Measurements from ENCODE around the gene TBC1D7. TPM values are rescaled to one million over a fixed set of nuclear protein-coding genes. Genes with fewer than 3 reads are reported as not detected.

Gene TBC1D7
- total RNA-seq, 1 experiment from 2014 or later, result 32.1 TPM

- BruUV-seq (replicated peaks), result no TSS peak
- ChIA-PET CTCF (no interaction called here), POLR2A (ENCODE audit: low non-redundant PET) (no interaction called here)
- intact Hi-C loops (cut with micrococcal nuclease; ENCODE audit: unreplicated experiment), result no loop called here
- peaks cover 36% of the 10 kb centered on the region for H3K4me1 ChIP-seq (ENCODE audit: insufficient read depth, low read length, poor library complexity, severe bottlenecking)
- H3K27ac ChIP-seq (ENCODE audit: low read depth, low read length, poor library complexity, severe bottlenecking), result no peak overlapping the region
- no peaks in the 10 kb centered on the region for H3K36me3 ChIP-seq (ENCODE audit: insufficient read depth, low read length, poor library complexity, severe bottlenecking)
- no peak overlapping the region for H3K4me3 ChIP-seq (ENCODE audit: low read depth, low read length, poor library complexity, severe bottlenecking)
- no peak for DNase-seq (ENCODE audit: low spot score)
- no peaks in the 10 kb centered on the region for H3K27me3 ChIP-seq (replicated peaks; ENCODE audit: insufficient read depth, low read depth, low read length, poor library complexity)
- H3K9me3 ChIP-seq (ENCODE audit: low read depth, low read length, poor library complexity, severe bottlenecking), result no peaks in the 10 kb centered on the region
- TF ChIP-seq CTCF (conservative IDR thresholded peaks at IDR 0.05; ENCODE audit: low read depth, low read length), result no peak
- TF ChIP-seq EZH2 (IDR thresholded peaks at IDR 0.05; ENCODE audit: borderline replicate concordance, low read depth, low read length, poor library complexity, severe bottlenecking), result no peak
These were observed 27.4 kb downstream of the TBC1D7 start for GRCh38 chr6:13300643-13301590.

GRCh38 chr6:13299918-13300317 is 28.4 kb downstream of the TBC1D7 start:
- CTCF ChIA-PET, result no interaction called here
- POLR2A ChIA-PET (ENCODE audit: low non-redundant PET), result no interaction called here
- TF ChIP-seq CTCF (conservative IDR thresholded peaks at IDR 0.05; ENCODE audit: low read depth, low read length), result no peak
- TF ChIP-seq EZH2 (IDR thresholded peaks at IDR 0.05; ENCODE audit: borderline replicate concordance, low read depth, low read length, poor library complexity, severe bottlenecking), result no peak
- H3K27me3 ChIP-seq (replicated peaks; ENCODE audit: insufficient read depth, low read depth, low read length, poor library complexity), result no peaks in the 10 kb centered on the region
- no peak for DNase-seq (ENCODE audit: low spot score)
- no peak overlapping the region for H3K27ac ChIP-seq (ENCODE audit: low read depth, low read length, poor library complexity, severe bottlenecking)
- H3K36me3 ChIP-seq (ENCODE audit: insufficient read depth, low read length, poor library complexity, severe bottlenecking), result no peaks in the 10 kb centered on the region
- no TSS peak for BruUV-seq (replicated peaks)
- no peaks in the 10 kb centered on the region for H3K9me3 ChIP-seq (ENCODE audit: low read depth, low read length, poor library complexity, severe bottlenecking)
- no peak overlapping the region for H3K4me3 ChIP-seq (ENCODE audit: low read depth, low read length, poor library complexity, severe bottlenecking)
- intact Hi-C loops (cut with micrococcal nuclease; ENCODE audit: unreplicated experiment), result no loop called here
- H3K4me1 ChIP-seq (ENCODE audit: insufficient read depth, low read length, poor library complexity, severe bottlenecking), result peaks cover 28% of the 10 kb centered on the region

- TF ChIP-seq EZH2 (IDR thresholded peaks at IDR 0.05; ENCODE audit: borderline replicate concordance, low read depth, low read length, poor library complexity, severe bottlenecking), result no peak
- no peak for TF ChIP-seq CTCF (conservative IDR thresholded peaks at IDR 0.05; ENCODE audit: low read depth, low read length)
- DNase-seq (ENCODE audit: low spot score), result no peak
- H3K4me3 ChIP-seq (ENCODE audit: low read depth, low read length, poor library complexity, severe bottlenecking), result no peak overlapping the region
- H3K27me3 ChIP-seq (replicated peaks; ENCODE audit: insufficient read depth, low read depth, low read length, poor library complexity), result no peaks in the 10 kb centered on the region
- H3K9me3 ChIP-seq (ENCODE audit: low read depth, low read length, poor library complexity, severe bottlenecking), result no peaks in the 10 kb centered on the region
- no peak overlapping the region for H3K27ac ChIP-seq (ENCODE audit: low read depth, low read length, poor library complexity, severe bottlenecking)
- POLR2A ChIA-PET (ENCODE audit: low non-redundant PET), result no interaction called here
- intact Hi-C loops (cut with micrococcal nuclease; ENCODE audit: unreplicated experiment), result no loop called here
- peaks cover 4% of the 10 kb centered on the region for H3K36me3 ChIP-seq (ENCODE audit: insufficient read depth, low read length, poor library complexity, severe bottlenecking)
- no TSS peak for BruUV-seq (replicated peaks)
- peaks cover 23% of the 10 kb centered on the region for H3K4me1 ChIP-seq (ENCODE audit: insufficient read depth, low read length, poor library complexity, severe bottlenecking)
- CTCF ChIA-PET, result no interaction called here
These were observed 28.9 kb downstream of the TBC1D7 start for GRCh38 chr6:13299403-13299821.

Measured in A673 (cell line).